Stimulated activated CD8-positive, alpha-beta memory T cell treated with anti-CD3 and anti-CD28 coated beads, Interleukin-15, amount 100 ng/mL, for 48 hours (primary cell): Measurements from ENCODE around the gene ACTA2.
A peak's percentile ranks its signal among the peaks of the same experiment; 100 is the strongest.
"Not testable (repeated sequence)": the region's sequence is repeated elsewhere in the genome, so short reads cannot be mapped to it uniquely, and the experiment has no call there.

Experiments used
- DNase-seq, 2 donors: peaks; one replicate each; pipeline ENCODE4 v3.0.0-alpha.2; 2020; ENCODE audit warnings: low read depth in 2 of 2

The ACTA2 gene

DNA sequence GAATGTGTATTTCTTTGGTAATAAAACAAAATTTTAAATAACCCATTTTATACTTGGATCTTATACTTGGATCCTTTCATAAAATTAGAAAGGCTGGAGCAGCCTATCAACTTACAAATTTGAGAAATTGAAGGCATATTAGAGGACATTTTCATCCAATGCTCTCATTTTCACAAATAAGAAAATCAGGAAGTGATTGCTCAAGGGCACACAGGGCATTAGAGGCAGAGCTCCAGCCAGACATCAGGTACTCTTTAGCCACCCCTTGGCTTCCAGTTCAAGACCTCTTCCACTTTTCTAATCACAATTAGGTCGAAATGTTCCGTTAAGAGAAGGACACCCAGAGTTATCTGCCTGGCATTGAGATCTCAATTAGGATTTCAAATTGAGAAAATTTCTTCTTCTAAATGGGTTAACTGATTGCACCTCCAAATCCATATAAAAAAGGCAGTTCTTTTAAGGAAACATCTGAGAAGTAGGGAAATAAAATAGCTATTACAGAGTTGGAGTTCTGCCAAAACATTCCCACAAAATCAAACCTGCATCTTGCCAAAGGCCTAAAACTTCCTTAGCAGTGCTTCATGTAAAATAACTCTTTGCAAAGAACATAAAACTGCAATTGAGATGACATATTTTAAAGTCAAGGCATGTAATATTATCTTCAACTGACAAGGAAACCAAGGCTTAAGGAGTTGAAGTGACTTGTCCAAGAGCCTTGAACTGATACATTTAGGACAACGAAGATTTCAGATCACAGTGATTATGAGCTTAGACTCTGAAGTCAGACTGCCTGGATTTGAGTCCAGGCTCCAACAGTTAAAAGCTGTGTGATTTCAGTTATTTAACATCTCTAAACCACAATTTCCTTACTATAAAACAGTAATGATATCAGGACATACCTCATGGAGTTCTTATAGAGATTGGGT lies 2.4 kb downstream of the ACTA2 start:
- no peak for DNase-seq

GRCh38 chr10:88949051-88949450 lies 3.5 kb downstream of the ACTA2 start:
- DNase-seq, result no peak

DNA sequence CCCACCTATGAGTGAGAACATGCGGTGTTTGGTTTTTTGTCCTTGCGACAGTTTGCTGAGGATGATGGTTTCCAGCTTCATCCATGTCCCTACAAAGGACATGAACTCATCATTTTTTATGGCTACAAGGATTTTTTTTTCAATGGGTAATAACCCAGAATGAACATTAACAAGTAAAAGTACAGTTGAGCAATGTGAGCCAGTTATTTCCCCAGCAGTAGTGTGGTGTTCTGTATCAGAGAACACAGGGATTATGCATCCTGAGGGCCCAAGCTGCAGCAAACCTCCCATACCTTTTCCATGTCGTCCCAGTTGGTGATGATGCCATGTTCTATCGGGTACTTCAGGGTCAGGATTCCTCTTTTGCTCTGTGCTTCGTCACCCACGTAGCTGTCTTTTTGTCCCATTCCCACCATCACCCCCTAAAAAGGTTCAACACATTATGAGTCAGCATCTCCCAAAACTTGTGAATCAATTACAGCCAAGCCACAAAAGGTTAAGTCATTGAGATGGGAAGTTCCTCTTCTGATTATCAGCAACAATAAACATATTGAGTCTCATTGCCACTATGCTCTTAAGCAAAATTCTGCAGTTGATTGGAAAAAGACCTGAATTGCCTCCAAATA lies 5.5 kb downstream of the ACTA2 start:
- no peak for DNase-seq

GRCh38 chr10:88946200-88946599 lies 6.4 kb downstream of the ACTA2 start:
- DNase-seq, result no peak

DNA sequence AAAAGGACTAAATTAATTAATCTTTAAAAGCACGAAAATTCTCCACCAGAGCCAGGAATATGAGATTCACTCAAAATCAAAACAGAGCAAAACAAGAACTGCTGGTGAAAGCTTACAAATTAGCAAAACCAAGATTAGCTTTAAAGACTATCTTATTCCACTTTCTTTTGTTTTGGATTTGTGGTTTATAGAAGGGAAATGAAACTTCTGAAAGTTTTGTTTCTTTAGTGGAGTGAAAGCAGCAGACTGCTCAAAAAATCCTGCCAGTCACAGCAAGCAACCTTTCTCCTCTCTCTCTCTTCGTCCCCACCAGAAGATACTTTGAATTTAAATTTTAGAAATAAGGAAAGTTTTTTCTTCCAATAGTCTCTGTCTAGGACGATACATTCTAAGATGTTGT lies 7.8 kb downstream of the ACTA2 start:
- no peak for DNase-seq

DNA sequence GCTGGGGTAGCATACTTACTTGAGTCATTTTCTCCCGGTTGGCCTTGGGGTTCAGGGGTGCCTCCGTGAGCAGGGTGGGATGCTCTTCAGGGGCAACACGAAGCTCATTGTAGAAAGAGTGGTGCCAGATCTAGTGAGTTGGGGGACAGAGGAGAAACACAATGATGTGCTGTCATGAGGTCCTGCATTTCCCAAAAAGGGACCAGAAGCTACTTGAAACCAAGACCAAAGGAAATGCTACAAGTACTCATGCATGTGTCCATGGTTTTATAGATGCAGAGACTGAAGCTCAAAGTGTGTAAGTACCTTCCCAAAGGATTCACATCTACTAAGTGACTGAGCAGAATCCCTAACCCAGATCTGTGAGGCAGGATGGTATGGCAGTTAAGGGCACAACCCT lies 8.8 kb downstream of the ACTA2 start:
- DNase-seq, result no peak

- no peak for DNase-seq
Observed at GRCh38 chr10:88941026-88941425, 11.5 kb downstream of the ACTA2 start.

GRCh38 chr10:88938938-88939337 lies 13.6 kb downstream of the ACTA2 start:
- DNase-seq, result no peak

GRCh38 chr10:88938039-88938438 lies 14.5 kb downstream of the ACTA2 start:
- no peak for DNase-seq

DNA sequence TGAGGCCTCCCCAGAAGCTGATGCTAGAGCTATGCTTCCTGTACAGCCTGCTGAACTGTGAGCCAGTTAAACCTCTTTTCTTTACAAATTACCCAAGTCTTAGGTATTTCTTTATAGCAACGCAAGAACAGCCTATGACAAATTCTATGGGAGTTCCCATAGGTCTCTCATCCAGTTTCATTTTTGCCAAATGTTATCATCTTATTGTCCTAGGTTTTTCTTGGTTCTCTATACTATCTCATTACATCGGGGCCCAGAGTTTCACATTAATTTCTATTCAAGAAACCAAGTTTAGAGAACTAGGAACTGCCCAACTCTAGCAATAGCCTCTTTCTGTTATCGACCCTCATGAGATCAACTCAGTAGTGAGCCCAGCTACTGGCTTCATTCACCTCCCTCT lies 15.9 kb downstream of the ACTA2 start:
- no peak for DNase-seq

GRCh38 chr10:88934900-88935672 lies 17.5 kb downstream of the ACTA2 start:
- DNase-seq, result peak; percentile 43 to 49

DNA sequence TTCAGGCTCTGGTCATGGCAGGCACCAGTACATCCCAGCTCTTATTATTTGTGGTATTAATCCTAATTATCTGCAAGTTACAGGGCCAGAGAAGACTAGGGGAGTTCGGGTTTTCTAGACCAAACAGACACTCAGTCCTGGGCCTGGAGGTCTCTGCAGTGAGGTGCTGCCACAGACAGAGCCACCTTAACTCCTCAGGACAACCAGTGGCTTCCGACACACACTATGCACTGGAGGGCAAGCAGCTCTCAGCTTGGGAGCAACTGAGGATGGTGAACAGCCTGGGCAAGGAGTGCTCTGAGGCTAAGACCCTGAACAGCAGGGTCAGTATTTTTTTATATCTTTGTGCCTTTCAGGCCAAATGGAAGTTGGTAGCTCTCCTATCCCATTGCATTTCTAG lies 19.0 kb downstream of the ACTA2 start:
- no peak for DNase-seq

DNA sequence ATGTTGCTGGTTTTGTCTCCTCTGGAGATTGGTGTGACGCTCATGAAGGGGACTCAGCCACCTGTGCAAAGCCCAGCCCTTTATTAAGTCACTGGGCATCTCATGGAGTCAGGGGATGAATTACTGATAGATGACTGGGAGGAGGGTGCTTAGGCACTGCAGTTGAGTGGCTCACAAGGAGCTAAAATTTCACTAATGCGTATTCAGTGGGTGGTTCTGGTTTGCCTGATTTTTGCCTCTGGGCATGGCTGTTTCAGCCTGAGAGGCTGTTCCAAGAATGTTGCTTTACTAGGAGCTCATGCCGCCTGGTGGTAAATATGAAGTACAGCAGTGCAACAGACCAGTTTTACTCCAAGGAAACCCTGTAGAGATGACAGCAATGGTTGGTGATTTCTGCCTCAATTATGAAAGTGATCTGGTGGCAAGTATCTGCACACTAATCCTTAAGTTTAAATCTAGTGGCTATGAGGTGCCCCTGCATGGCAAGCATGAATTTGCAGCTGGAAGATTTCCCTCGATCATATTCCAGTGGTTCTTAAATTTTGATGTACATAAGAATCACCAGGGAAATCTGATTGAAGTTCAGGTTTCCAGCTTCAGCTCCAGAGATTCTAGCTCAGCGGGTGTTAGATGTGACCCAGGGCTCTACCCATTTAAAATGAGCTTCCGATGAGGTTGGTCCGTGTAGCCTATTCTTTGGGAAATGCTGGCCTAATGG lies 19.9 kb downstream of the ACTA2 start:
- peak in 1 of 2 donors; percentile 11 for DNase-seq

DNA sequence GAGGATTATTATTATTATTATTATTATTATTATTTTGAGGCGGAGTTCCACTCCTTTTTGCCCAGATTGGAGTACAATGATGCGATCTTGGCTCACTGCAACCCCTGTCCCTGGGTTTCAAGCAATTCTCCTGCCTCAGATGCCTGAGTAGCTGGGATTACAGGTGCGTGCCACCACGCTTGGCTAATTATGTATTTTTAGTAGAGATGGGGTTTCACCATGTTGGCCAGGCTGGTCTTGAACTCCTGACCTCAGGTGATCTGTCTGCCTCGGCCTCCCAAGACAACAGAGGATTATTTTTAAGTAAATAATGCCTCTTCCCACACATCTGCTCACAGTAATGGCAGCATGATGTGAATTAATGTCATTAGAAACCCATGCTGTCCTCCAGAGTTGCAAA lies 20.5 kb downstream of the ACTA2 start:
- DNase-seq, result not testable (repeated sequence)

DNA sequence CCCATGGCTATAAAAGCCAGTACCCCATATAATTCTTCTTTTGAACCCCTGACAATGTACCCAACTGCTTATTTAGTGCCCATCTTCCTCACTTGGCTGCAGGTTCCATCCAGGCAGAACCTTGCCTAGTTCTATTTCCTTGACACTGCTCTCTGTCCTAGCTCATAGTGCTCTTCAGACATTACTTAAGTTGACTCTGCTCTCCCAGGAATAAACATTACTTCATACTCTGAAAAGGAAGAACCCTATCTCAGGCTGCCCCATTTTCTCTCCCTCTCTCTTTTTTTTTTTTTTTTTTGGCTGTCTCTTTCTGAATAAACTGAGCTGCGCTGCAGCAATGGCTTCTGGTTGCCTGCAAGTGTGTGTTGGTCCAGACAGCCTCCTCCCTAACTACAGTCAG lies 21.0 kb downstream of the ACTA2 start:
- no peak for DNase-seq

- no peak for DNase-seq
Observed at GRCh38 chr10:88928254-88928653, 24.3 kb downstream of the ACTA2 start.

DNA sequence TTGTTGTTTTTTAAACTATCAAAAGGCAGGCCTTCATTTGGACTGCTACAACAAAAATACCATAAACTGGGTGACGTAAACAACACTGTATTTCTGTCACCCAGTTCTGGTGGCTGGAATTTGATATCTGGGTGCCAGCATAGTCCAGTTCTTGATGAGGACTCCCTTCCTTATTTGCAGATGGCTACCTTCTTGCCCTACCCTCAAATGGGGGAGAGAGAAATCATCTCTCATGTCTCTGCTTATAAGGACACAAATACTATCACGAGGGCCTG lies 25.2 kb downstream of the ACTA2 start:
- no peak for DNase-seq

- DNase-seq, result no peak
Observed at GRCh38 chr10:88926566-88927415, 25.8 kb downstream of the ACTA2 start.

DNA sequence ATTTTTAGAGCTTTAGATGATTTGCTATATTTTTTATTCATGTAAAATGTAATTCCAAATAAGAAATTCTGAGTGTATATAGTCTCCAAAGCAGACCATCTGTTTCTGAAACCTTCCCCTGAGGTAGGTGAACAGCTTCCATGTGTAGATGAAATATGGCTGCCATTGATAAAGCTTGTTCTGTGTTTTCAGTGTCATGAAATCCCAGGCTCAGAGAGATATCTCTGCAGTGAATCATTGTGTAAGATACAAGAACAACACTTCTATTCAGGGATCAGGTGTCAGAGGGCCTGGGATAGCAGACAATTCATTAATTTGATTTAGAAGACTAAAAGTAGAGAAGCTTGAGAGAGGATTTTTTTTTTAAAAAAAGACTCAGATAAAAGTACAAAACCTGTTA lies 29.1 kb downstream of the ACTA2 start:
- no peak for DNase-seq

DNA sequence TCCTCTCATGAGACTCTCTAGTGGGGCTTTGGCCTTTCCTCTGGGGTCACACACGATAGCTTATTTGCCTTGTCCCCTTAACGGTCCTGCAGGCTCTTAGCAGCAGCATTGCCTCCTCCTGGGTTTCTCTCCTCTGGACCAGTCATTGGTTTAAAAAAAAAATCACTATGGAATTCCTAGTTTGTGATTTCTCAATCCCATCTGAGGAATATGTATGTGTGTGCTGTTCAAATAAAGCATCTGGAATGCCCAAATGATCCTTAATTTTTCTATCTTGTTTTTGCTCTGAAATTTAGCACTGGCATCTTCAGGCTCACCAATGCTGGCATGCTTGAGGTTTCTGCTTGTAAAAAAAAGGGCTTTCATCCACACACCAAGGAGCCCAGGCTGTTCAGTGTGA lies 30.5 kb downstream of the ACTA2 start:
- DNase-seq, result no peak

DNA sequence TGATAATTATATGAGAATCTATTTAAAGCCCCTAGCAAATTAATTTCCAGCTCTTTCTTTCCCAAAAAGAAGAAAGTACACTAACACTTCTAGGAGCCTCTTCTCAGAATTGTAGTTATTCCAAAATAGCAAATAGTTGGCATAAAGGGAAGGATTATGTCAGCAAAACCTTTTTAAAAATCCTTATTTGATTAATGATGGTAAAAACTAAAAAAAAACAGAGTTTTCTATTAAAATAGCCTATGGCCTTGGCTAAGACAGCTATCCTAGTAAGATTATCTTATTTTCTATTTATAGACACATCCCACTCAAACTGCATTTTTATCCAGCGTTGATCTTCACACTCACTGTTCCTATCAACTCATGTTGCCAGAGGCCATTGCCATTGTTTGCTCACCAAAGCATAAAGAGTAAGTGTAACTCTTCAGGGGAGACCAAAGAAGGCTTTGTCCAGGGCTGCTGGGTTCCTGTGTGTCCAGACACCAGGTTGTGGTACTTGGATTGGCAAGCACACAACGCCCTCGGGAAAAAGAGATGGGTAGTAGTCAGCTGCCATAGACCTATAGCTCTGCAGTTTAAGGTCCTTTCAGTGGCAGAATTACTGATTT lies 31.5 kb downstream of the ACTA2 start:
- no peak for DNase-seq
